PC-3 (cell line): Measurements from ENCODE around the gene G3BP2. TPM values are rescaled to one million over a fixed set of nuclear protein-coding genes. Genes with fewer than 3 reads are reported as not detected.
A peak's percentile ranks its signal among the peaks of the same experiment; 100 is the strongest.

Experiments used
- ATAC-seq: fragments of 200-7000 bp; cut with Tn5 transposase; 2 replicates; pipeline ENCODE4 v1.9.1; 2020; ENCODE audit warnings: mild to moderate bottlenecking, moderate library complexity
- BruUV-seq: library from RNA; stranded (reverse); fragments of 400-500 nt; replicated peaks from 2 replicates; lab custom pipeline; 2021; lab: Mats Ljungman, UMichigan
- CTCF ChIA-PET: fragments of 300-600 bp; sonication (Branson Sonifier 250); formaldehyde crosslinking; loops from one replicate; lab custom pipeline; 2022; ENCODE audit warnings: antibody characterized with exemption; lab: Charles Lee
- POLR2A ChIA-PET: fragments of 300-600 bp; sonication (Branson Sonifier 250); formaldehyde crosslinking; loops from one replicate; lab custom pipeline; 2022; ENCODE audit warnings: antibody characterized with exemption; ENCODE audit not compliant: unreplicated experiment; lab: Charles Lee
- DNase-seq: peaks from one replicate; pipeline ENCODE4 v3.0.0-alpha.2; 2015
- H2AFZ ChIP-seq: fragments of 300-600 bp; sonication (generic); 2 replicates; pipeline ENCODE4 v1.6.0; 2016; ENCODE audit warnings: antibody characterized with exemption, low read length
- H3F3A ChIP-seq: fragments of 300-600 bp; sonication (generic); one replicate; pipeline ENCODE4 v1.6.0; 2017; ENCODE audit warnings: antibody characterized with exemption, low read length, control low read depth, mild to moderate bottlenecking; ENCODE audit not compliant: unreplicated experiment
- H3K27ac ChIP-seq: fragments of 300-600 bp; sonication (generic); 2 replicates; pipeline ENCODE4 v1.5.1; 2016; ENCODE audit warnings: mild to moderate bottlenecking, low read length
- H3K27me3 ChIP-seq: fragments of 300-600 bp; sonication (generic); 2 replicates; pipeline ENCODE4 v1.6.1; 2016; ENCODE audit warnings: low read length, mixed read lengths
- H3K36me3 ChIP-seq: fragments of 300-600 bp; sonication (generic); 2 replicates; pipeline ENCODE4 v1.6.1; 2016; ENCODE audit warnings: low read depth, mixed run types, low read length, mixed read lengths
- H3K4me1 ChIP-seq: fragments of 300-600 bp; sonication (generic); 2 replicates; pipeline ENCODE4 v1.5.1; 2016; ENCODE audit warnings: low read length; ENCODE audit not compliant: insufficient read depth
- H3K4me2 ChIP-seq: fragments of 300-600 bp; sonication (generic); 2 replicates; pipeline ENCODE4 v1.6.0; 2016; ENCODE audit warnings: low read length
- H3K4me3 ChIP-seq: fragments of 300-600 bp; sonication (generic); 2 replicates; pipeline ENCODE4 v1.5.1; 2016; ENCODE audit warnings: mild to moderate bottlenecking, low read length, mixed read lengths
- H3K79me2 ChIP-seq: fragments of 300-600 bp; sonication (generic); 2 replicates; pipeline ENCODE4 v1.6.1; 2017; ENCODE audit warnings: low read length, mixed read lengths
- H3K9ac ChIP-seq: fragments of 300-600 bp; sonication (generic); 2 replicates; pipeline ENCODE4 v1.6.0; 2016; ENCODE audit warnings: mild to moderate bottlenecking, low read length
- H3K9me2 ChIP-seq: fragments of 300-600 bp; sonication (generic); replicated peaks from 2 replicates; pipeline ENCODE4 v1.6.1; 2016; ENCODE audit warnings: mixed run types, low read length, mixed read lengths
- H3K9me3 ChIP-seq: fragments of 300-600 bp; sonication (generic); 2 replicates; pipeline ENCODE4 v1.6.1; 2016; ENCODE audit warnings: low read length, mixed read lengths
- H4K20me1 ChIP-seq: fragments of 300-600 bp; sonication (generic); 2 replicates; pipeline ENCODE4 v1.6.1; 2016; ENCODE audit warnings: low read length, mixed read lengths
- CTCF ChIP-seq: fragments of 300-600 bp; sonication (generic); conservative IDR thresholded peaks from 2 replicates; pipeline ENCODE4 v1.5.1; 2017; ENCODE audit warnings: antibody characterized with exemption, low read depth, mild to moderate bottlenecking, low read length
- EZH2 ChIP-seq: fragments of 300-600 bp; sonication (generic); IDR thresholded peaks from one replicate; pipeline ENCODE4 v1.6.1; 2017; ENCODE audit warnings: antibody characterized with exemption, mild to moderate bottlenecking, low read length; ENCODE audit not compliant: unreplicated experiment
- EZH2phosphoT487 ChIP-seq: fragments of 300-600 bp; sonication (generic); IDR thresholded peaks from 2 replicates; pipeline ENCODE4 v1.6.1; 2018; ENCODE audit warnings: mild to moderate bottlenecking, antibody characterized with exemption, low read length, borderline replicate concordance
- intact Hi-C: fragments of 100-400 bp; cut with micrococcal nuclease; formaldehyde crosslinking; loops from 2 replicates; pipeline ENCODE4 v1.9.0; 2023
- total RNA-seq: library from RNA; depleted of rRNA; stranded (reverse); fragments of >200 nt; gene quantifications from 2 replicates; pipeline ENCODE4 v1.2.3, GENCODE V29; 2014

The G3BP2 gene
- total RNA-seq, 1 experiment from 2014 or later, result 68.7 TPM

- Histone ChIP-seq H3K9me2 (no peaks in the 10 kb centered on the region), H3K9me3 (no peaks in the 10 kb centered on the region), H3F3A (no peaks in the 10 kb centered on the region), H3K36me3 (no peaks in the 10 kb centered on the region), H3K4me2 (no peak overlapping the region), H3K79me2 (no peaks in the 10 kb centered on the region), H4K20me1 (no peaks in the 10 kb centered on the region), H2AFZ (no peak overlapping the region), H3K27me3 (no peaks in the 10 kb centered on the region), H3K9ac (no peak overlapping the region), H3K4me3 (no peak overlapping the region), H3K4me1 (no peaks in the 10 kb centered on the region), H3K27ac (no peak overlapping the region)
- CTCF ChIA-PET, result no interaction called here
- TF ChIP-seq EZH2, result no peak
- no peak for TF ChIP-seq EZH2phosphoT487
- no peak for TF ChIP-seq CTCF
- ATAC-seq (no peak), DNase-seq (no peak)
- POLR2A ChIA-PET, result no interaction called here
- no TSS peak for BruUV-seq
- intact Hi-C loops, result no loop called here
Observed at GRCh38 chr4:75599647-75600046, 73.6 kb downstream of the G3BP2 start.

- no TSS peak for BruUV-seq
- Histone ChIP-seq H3K36me3 (no peaks in the 10 kb centered on the region), H3K27me3 (no peaks in the 10 kb centered on the region), H3K9ac (no peak overlapping the region), H4K20me1 (no peaks in the 10 kb centered on the region), H3F3A (no peaks in the 10 kb centered on the region), H3K4me3 (no peak overlapping the region), H3K9me3 (no peaks in the 10 kb centered on the region), H3K4me2 (no peak overlapping the region), H3K27ac (no peak overlapping the region), H3K9me2 (no peaks in the 10 kb centered on the region), H3K4me1 (no peaks in the 10 kb centered on the region), H3K79me2 (no peaks in the 10 kb centered on the region), H2AFZ (no peak overlapping the region)
- ATAC-seq, result no peak
- ChIA-PET CTCF (no interaction called here), POLR2A (no interaction called here)
- peak; percentile 8 for DNase-seq
- no peak for TF ChIP-seq EZH2
- TF ChIP-seq CTCF, result no peak
- TF ChIP-seq EZH2phosphoT487, result no peak
- intact Hi-C loops, result no loop called here
Observed at GRCh38 chr4:75598390-75598789, 74.8 kb downstream of the G3BP2 start.

- no TSS peak for BruUV-seq
- POLR2A ChIA-PET, result no interaction called here
- no peaks in the 10 kb centered on the region for H3F3A ChIP-seq
Observed at GRCh38 chr4:75596061-75596460, 77.2 kb downstream of the G3BP2 start.

More at GRCh38 chr4:75596061-75596460, 77.2 kb downstream of the G3BP2 start:
- H3K4me3 ChIP-seq, result no peak overlapping the region
- H2AFZ ChIP-seq, result no peak overlapping the region
- intact Hi-C loops, result no loop called here
- no peaks in the 10 kb centered on the region for H3K79me2 ChIP-seq
- H3K27me3 ChIP-seq, result no peaks in the 10 kb centered on the region
- no peak overlapping the region for H3K4me2 ChIP-seq
- H3K36me3 ChIP-seq, result no peaks in the 10 kb centered on the region
- CTCF ChIA-PET, result no interaction called here
- no peak for DNase-seq
- no peak for TF ChIP-seq CTCF
- no peak for TF ChIP-seq EZH2phosphoT487
- TF ChIP-seq EZH2, result no peak
- no peak overlapping the region for H3K9ac ChIP-seq
- ATAC-seq, result no peak
- H3K27ac ChIP-seq, result no peak overlapping the region
- no peaks in the 10 kb centered on the region for H4K20me1 ChIP-seq
- H3K4me1 ChIP-seq, result no peaks in the 10 kb centered on the region
- H3K9me3 ChIP-seq, result no peaks in the 10 kb centered on the region
- no peaks in the 10 kb centered on the region for H3K9me2 ChIP-seq
